WTC11 (cell line): Measurements from ENCODE around the gene CLASP1. TPM values are rescaled to one million over a fixed set of nuclear protein-coding genes. Genes with fewer than 3 reads are reported as not detected.

Experiments
- ATAC-seq: fragments of 200-7000 bp; cut with Tn5 transposase; 2 replicates; pipeline ENCODE4 v1.10.0; 2021; ENCODE audit warnings: mild to moderate bottlenecking, moderate library complexity
- CTCF ChIA-PET: fragments of 300-600 bp; sonication (Branson Sonifier 250); formaldehyde crosslinking; loops from one replicate; lab custom pipeline; 2021; ENCODE audit warnings: antibody characterized with exemption; lab: Charles Lee
- POLR2A ChIA-PET: fragments of 350-600 bp; sonication (Branson Sonifier 250); formaldehyde crosslinking; loops from one replicate; lab custom pipeline; 2021; ENCODE audit warnings: antibody characterized with exemption; lab: Charles Lee
- DNase-seq: peaks from one replicate; pipeline ENCODE4 v3.0.0; 2021; ENCODE audit warnings: low spot score
- H3K27ac Mint-ChIP-seq: 2 replicates; pipeline ENCODE4 v1.8.0; 2021; ENCODE audit warnings: mixed read lengths
- H3K27me3 Mint-ChIP-seq: 2 replicates; pipeline ENCODE4 v1.8.0; 2021; ENCODE audit warnings: low read depth, mild to moderate bottlenecking, moderate library complexity, mixed read lengths
- H3K36me3 Mint-ChIP-seq: 2 replicates; pipeline ENCODE4 v1.8.0; 2021; ENCODE audit warnings: mixed read lengths
- H3K4me1 Mint-ChIP-seq: 2 replicates; pipeline ENCODE4 v1.8.0; 2022; ENCODE audit warnings: mixed read lengths
- H3K4me3 Mint-ChIP-seq: 2 replicates; pipeline ENCODE4 v1.8.0; 2021; ENCODE audit warnings: mild to moderate bottlenecking, moderate library complexity, mixed read lengths
- H3K9me3 Mint-ChIP-seq: 2 replicates; pipeline ENCODE4 v1.8.0; 2021; ENCODE audit warnings: mixed read lengths
- AFF4 ChIP-seq: sonication (generic); formaldehyde crosslinking; IDR thresholded peaks from 2 replicates; pipeline ENCODE4 v1.8.1; 2023; ENCODE audit warnings: mild to moderate bottlenecking, missing genetic modification reagents, borderline replicate concordance
- AR ChIP-seq: fragments of 250-450 bp; sonication (Bioruptor Pico); IDR thresholded peaks from 2 replicates; pipeline ENCODE4 v1.9.0; 2021; ENCODE audit warnings: mild to moderate bottlenecking
- ARID4B ChIP-seq: sonication (generic); formaldehyde crosslinking; IDR thresholded peaks from 2 replicates; pipeline ENCODE4 v1.8.0; 2023; ENCODE audit warnings: missing genetic modification reagents, mild to moderate bottlenecking, borderline replicate concordance
- ATF6 ChIP-seq: sonication (generic); formaldehyde crosslinking; IDR thresholded peaks from 2 replicates; pipeline ENCODE4 v1.8.1; 2023; ENCODE audit warnings: mild to moderate bottlenecking, missing genetic modification reagents
- E2F5 ChIP-seq: sonication (generic); formaldehyde crosslinking; IDR thresholded peaks from 2 replicates; pipeline ENCODE4 v1.8.1; 2022; ENCODE audit warnings: mild to moderate bottlenecking, moderate library complexity, missing genetic modification reagents
- GRHL2 ChIP-seq: fragments of 250-450 bp; sonication (Bioruptor Pico); IDR thresholded peaks from 2 replicates; pipeline ENCODE4 v1.8.0; 2022; ENCODE audit warnings: mild to moderate bottlenecking, moderate library complexity; ENCODE audit not compliant: insufficient replicate concordance, severe bottlenecking
- GTF2I ChIP-seq: fragments of 250-450 bp; sonication (Bioruptor Pico); conservative IDR thresholded peaks from 2 replicates; pipeline ENCODE4 v1.4.0; 2021; ENCODE audit warnings: mild to moderate bottlenecking
- JUN ChIP-seq: sonication (generic); formaldehyde crosslinking; IDR thresholded peaks from 2 replicates; pipeline ENCODE4 v1.8.0; 2023; ENCODE audit warnings: mild to moderate bottlenecking, missing genetic modification reagents
- MXD4 ChIP-seq: fragments of 250-450 bp; sonication (Bioruptor Pico); IDR thresholded peaks from 2 replicates; pipeline ENCODE4 v1.8.0; 2021; ENCODE audit warnings: mild to moderate bottlenecking, moderate library complexity, borderline replicate concordance
- PREB ChIP-seq: sonication (generic); formaldehyde crosslinking; IDR thresholded peaks from 2 replicates; pipeline ENCODE4 v1.8.1; 2022; ENCODE audit warnings: mild to moderate bottlenecking, missing genetic modification reagents, moderate library complexity, borderline replicate concordance
- PRRX2 ChIP-seq: fragments of 250-450 bp; sonication (Bioruptor Pico); IDR thresholded peaks from 2 replicates; pipeline ENCODE4 v1.8.0; 2021; ENCODE audit warnings: mild to moderate bottlenecking
- TEAD1 ChIP-seq: sonication (generic); formaldehyde crosslinking; IDR thresholded peaks from 2 replicates; pipeline ENCODE4 v1.8.0; 2022; ENCODE audit warnings: mild to moderate bottlenecking, missing genetic modification reagents
- TP53 ChIP-seq: sonication (generic); formaldehyde crosslinking; IDR thresholded peaks from 2 replicates; pipeline ENCODE4 v1.8.1; 2023; ENCODE audit warnings: mild to moderate bottlenecking, missing genetic modification reagents
- ZNF396 ChIP-seq: fragments of 250-450 bp; sonication (Bioruptor Pico); IDR thresholded peaks from 2 replicates; pipeline ENCODE4 v1.8.0; 2021; ENCODE audit warnings: mild to moderate bottlenecking, moderate library complexity, borderline replicate concordance
- total RNA-seq: library from RNA; stranded (reverse); gene quantifications from 3 replicates; pipeline ENCODE4 v1.2.3, GENCODE V29; 2021

CLASP1 gene
- total RNA-seq, 1 experiment from 2014 or later, result 50.0 TPM

- DNase-seq (no peak), ATAC-seq (no peak)
- ChIA-PET CTCF (no interaction called here), POLR2A (no interaction called here)
- Mint-ChIP-seq H3K4me1 (no peaks in the 10 kb centered on the region), H3K27me3 (no peaks in the 10 kb centered on the region), H3K9me3 (no peaks in the 10 kb centered on the region), H3K36me3 (peaks cover 53% of the 10 kb centered on the region), H3K27ac (no peak overlapping the region), H3K4me3 (no peak overlapping the region)
- TF ChIP-seq ARID4B (no peak), E2F5 (CRISPR knock-in tag) (no peak), ZNF396 (CRISPR knock-in tag) (no peak), TP53 (CRISPR knock-in tag) (no peak)
Measured at GRCh38 chr2:121405233-121405632, 244.0 kb downstream of the CLASP1 start.

GRCh38 chr2:121400201-121400600 lies 249.1 kb downstream of the CLASP1 start:
- DNase-seq, result no peak
- ChIA-PET CTCF (interaction anchor here (0.6 kb wide), 1 partner anchor 242 kb away, joined by 4 read pairs; no protein-coding TSS in a partner anchor), POLR2A (no interaction called here)
- no peaks in the 10 kb centered on the region for H3K4me1 Mint-ChIP-seq
- H3K4me3 Mint-ChIP-seq, result no peak overlapping the region
- no peak overlapping the region for H3K27ac Mint-ChIP-seq
- no peaks in the 10 kb centered on the region for H3K9me3 Mint-ChIP-seq
- no peak for ATAC-seq
- no peak for TF ChIP-seq ATF6 (CRISPR knock-in tag)
- TF ChIP-seq AR, result no peak
- TF ChIP-seq PREB (CRISPR knock-in tag), result no peak
- no peak for TF ChIP-seq E2F5 (CRISPR knock-in tag)
- TF ChIP-seq PRRX2 (CRISPR knock-in tag), result no peak
- no peak for TF ChIP-seq AFF4
- no peak for TF ChIP-seq TEAD1 (CRISPR knock-in tag)
- no peak for TF ChIP-seq JUN
- TF ChIP-seq GTF2I, result no peak
- no peak for TF ChIP-seq MXD4
- TF ChIP-seq GRHL2 (CRISPR knock-in tag), result no peak
- H3K27me3 Mint-ChIP-seq, result no peaks in the 10 kb centered on the region
- peaks cover 47% of the 10 kb centered on the region for H3K36me3 Mint-ChIP-seq
